Thoracic aorta (tissue), 2 donors: Measurements from ENCODE around the gene JAML. TPM values are rescaled to one million over a fixed set of nuclear protein-coding genes. Genes with fewer than 3 reads are reported as not detected.
A peak's percentile ranks its signal among the peaks of the same experiment; 100 is the strongest.

Experiments
- ATAC-seq: fragments of 150-250 bp; one replicate; pipeline ENCODE4 v1.8.0; 2017; ENCODE audit warnings: low read depth; ENCODE audit not compliant: insufficient number of reproducible peaks, low FRiP score
- DNase-seq: peaks from one replicate; pipeline ENCODE4 v3.0.0-alpha.2; 2020; ENCODE audit warnings: low spot score
- H3K27ac ChIP-seq, 2 donors: fragments of 200-600 bp; sonication (generic); 1 replicate in 1 of 2; 2 replicates in 1 of 2; pipeline ENCODE4 v1.5.1; 2016; ENCODE audit warnings: mild to moderate bottlenecking in 2 of 2, moderate library complexity in 2 of 2
- H3K27me3 ChIP-seq: fragments of 200-600 bp; sonication (generic); replicated peaks from 2 replicates; pipeline ENCODE4 v1.6.0; 2016; ENCODE audit warnings: mild to moderate bottlenecking; ENCODE audit not compliant: insufficient read depth
- H3K36me3 ChIP-seq: fragments of 200-600 bp; sonication (generic); one replicate; pipeline ENCODE4 v1.5.1; 2016
- H3K4me1 ChIP-seq, 2 donors: fragments of 200-600 bp; sonication (generic); 1 replicate in 1 of 2; 2 replicates in 1 of 2; pipeline versions ENCODE4 v1.5.1 to v1.6.0; 2016; ENCODE audit warnings: low read depth in 2 of 2, mild to moderate bottlenecking in 1 of 2; ENCODE audit not compliant: control insufficient read depth in 1 of 2
- H3K4me3 ChIP-seq: fragments of 200-600 bp; sonication (generic); 2 replicates; pipeline ENCODE4 v1.5.1; 2016; ENCODE audit warnings: mild to moderate bottlenecking
- H3K9me3 ChIP-seq: fragments of 200-600 bp; sonication (generic); 2 replicates; pipeline ENCODE4 v1.5.1; 2016
- total RNA-seq, 2 donors: library from RNA; depleted of rRNA; stranded (reverse); fragments of >200 nt; gene quantifications; one replicate each; pipeline versions ENCODE4 v1.1.0 to v1.2.3, GENCODE V29; 2016
- TF ChIP-seq, protein P1 (sequence below): fragments of 200-600 bp; sonication (generic); IDR thresholded peaks from one replicate; pipeline ENCODE4 v1.5.1; 2019; ENCODE audit warnings: antibody characterized with exemption

Gene JAML
- total RNA-seq, 2 donors from 2014 or later = 3.7 to 7.6 TPM

DNA sequence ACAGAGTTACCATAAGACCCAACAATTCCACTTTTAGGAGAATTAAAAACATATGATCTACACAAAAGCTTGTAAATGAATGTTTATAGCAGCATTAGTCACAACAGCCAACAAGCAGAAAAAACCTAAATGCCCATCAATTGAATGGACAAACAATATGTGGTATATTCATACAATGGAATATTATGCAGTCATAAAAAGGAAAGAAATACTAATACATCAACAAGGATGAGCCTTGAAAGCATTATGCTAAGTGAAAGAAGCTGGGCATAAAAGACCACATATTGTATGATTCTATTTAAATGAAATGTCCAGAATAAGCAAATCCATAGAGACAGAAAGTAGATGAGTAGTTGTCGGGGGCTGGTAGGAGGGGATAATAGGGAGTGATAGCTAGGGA lies 34.3 kb upstream of the JAML start:
- H3K4me3 ChIP-seq = no peak overlapping the region
- DNase-seq (no peak), ATAC-seq (no peak)
- H3K27me3 ChIP-seq = no peaks in the 10 kb centered on the region
- no peak overlapping the region for H3K27ac ChIP-seq
- TF ChIP-seq, protein P1, sequence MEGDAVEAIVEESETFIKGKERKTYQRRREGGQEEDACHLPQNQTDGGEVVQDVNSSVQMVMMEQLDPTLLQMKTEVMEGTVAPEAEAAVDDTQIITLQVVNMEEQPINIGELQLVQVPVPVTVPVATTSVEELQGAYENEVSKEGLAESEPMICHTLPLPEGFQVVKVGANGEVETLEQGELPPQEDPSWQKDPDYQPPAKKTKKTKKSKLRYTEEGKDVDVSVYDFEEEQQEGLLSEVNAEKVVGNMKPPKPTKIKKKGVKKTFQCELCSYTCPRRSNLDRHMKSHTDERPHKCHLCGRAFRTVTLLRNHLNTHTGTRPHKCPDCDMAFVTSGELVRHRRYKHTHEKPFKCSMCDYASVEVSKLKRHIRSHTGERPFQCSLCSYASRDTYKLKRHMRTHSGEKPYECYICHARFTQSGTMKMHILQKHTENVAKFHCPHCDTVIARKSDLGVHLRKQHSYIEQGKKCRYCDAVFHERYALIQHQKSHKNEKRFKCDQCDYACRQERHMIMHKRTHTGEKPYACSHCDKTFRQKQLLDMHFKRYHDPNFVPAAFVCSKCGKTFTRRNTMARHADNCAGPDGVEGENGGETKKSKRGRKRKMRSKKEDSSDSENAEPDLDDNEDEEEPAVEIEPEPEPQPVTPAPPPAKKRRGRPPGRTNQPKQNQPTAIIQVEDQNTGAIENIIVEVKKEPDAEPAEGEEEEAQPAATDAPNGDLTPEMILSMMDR = no peak
- no peaks in the 10 kb centered on the region for H3K9me3 ChIP-seq
- peaks cover 0 to 3% of the 10 kb centered on the region in 2 donors for H3K4me1 ChIP-seq
- H3K36me3 ChIP-seq = no peaks in the 10 kb centered on the region

DNA sequence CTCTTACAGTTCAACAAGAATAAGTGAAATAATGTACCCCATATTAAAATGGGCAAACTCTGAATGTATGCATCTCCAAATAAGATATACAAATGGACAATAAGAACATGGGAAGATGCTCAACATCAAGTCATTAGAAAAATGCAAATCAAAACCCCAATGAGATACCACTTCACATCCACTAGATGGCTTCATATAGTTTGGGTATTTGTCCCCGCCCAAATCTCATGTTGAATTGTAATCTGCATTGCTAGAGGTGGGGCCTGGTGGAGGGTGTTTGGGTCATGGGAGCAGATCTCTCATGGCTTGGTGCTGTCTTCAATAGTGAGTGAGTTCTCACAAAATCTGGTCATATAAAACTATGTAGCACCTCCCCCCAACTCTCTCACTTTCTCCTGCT lies 33.6 kb upstream of the JAML start:
- Histone ChIP-seq H3K4me3 (no peak overlapping the region), H3K9me3 (no peaks in the 10 kb centered on the region), H3K4me1 (no peaks in the 10 kb centered on the region), H3K27me3 (no peaks in the 10 kb centered on the region), H3K27ac (no peak overlapping the region), H3K36me3 (no peaks in the 10 kb centered on the region)
- DNase-seq (no peak), ATAC-seq (no peak)
- TF ChIP-seq, protein P1 = no peak

DNA sequence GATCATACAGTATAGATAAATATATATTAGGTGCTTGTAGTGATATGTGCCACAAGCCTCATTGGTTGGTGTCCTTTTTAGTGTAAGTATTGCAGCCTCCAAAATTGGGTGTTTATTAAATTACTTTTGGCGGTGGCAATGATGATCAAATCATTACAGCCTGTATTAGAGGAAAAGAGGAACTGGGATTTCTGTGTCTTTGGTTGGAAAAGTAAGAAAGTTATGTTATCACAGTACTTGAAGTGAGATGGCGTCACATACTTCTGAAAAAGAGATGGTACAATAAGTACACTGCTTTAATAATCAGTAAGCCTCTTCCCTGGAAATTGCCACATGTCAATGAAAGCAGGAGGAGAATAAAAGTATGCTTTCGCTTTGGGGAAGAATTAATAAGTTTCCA lies 27.9 kb upstream of the JAML start:
- ATAC-seq = no peak
- H3K27ac ChIP-seq = no peak overlapping the region
- H3K36me3 ChIP-seq = no peaks in the 10 kb centered on the region
- TF ChIP-seq, protein P1 = no peak
- H3K27me3 ChIP-seq = no peaks in the 10 kb centered on the region
- H3K4me3 ChIP-seq = peak overlapping the region; percentile 76
- H3K4me1 ChIP-seq = peaks cover 0 to 3% of the 10 kb centered on the region in 2 donors
- DNase-seq = no peak
- H3K9me3 ChIP-seq = no peaks in the 10 kb centered on the region

DNA sequence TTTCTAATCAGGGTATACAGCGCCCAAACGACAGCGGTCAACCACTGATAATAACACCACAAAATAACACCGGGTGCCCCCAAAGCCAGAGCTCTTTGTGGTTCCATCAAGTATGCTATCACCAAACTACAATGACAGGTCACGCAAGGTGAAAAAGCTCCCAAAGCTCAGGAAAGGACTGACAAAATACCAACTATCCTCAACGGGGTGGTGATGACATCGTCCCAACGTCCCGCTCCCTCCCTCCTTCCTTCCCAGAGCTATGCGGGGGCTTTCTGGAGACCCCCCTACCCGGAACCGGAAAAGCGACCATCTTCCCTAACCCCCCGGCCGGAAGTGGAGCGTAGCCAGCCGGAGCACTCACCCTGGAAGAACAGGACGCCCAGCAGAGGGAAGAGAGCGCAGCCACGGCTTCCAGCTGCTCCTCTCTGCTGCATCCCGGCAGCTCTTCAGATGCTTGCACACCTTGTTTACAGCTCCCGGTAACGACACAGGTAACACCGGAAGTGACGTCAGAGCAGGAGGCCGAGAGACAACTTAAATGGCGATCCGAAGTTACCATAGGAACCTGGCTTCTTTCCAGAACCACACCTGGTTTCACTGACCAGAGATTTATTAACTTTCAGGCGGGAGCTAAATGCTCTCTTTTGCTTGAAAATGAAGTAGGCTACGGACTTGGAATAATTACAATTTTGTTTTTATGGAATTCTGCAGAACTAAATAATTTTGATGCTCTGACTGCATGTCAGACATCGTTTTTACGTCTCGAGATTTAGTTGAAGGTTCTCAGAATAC lies 27.2 kb upstream of the JAML start, which contains the start of gene MPZL3:
MPZL3 (minus strand) TSS at position 508 of the 795 bp plus-strand sequence; CDS start at position 437, 71 bp downstream.
- Histone ChIP-seq H3K27me3 (no peaks in the 10 kb centered on the region), H3K4me1 (peaks cover 0 to 3% of the 10 kb centered on the region in 2 donors), H3K9me3 (no peaks in the 10 kb centered on the region), H3K36me3 (no peaks in the 10 kb centered on the region), H3K4me3 (peak within 1 kb of the TSS; percentile 76), H3K27ac (peak within 1 kb of the TSS in 1 of 2 donors; percentile 32)
- ATAC-seq (no peak), DNase-seq (no peak)
- TF ChIP-seq, protein P1 = no peak

DNA sequence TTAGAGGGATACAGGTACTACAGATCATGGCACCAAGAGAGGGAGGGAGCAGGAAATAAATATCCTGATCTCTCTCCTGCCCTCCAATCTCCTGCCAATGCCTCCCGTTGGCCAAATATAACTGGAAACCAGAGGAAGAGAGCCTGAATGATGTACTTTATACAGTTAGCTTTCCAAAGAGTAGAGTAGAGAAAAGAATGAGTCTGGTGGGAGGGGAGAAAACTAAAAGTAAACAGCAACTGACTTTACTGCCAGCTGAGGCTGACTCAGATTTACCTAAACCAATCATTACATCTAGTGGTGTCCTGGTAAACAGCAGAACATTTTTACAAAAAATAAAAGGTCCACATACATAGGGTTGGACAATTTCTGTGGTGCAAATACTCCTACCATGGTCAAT lies 22.2 kb upstream of the JAML start:
- ATAC-seq = no peak
- TF ChIP-seq, protein P1 = no peak
- Histone ChIP-seq H3K27me3 (no peaks in the 10 kb centered on the region), H3K9me3 (no peaks in the 10 kb centered on the region), H3K4me3 (no peak overlapping the region), H3K4me1 (peaks cover 0 to under 1% of the 10 kb centered on the region in 2 donors), H3K36me3 (no peaks in the 10 kb centered on the region), H3K27ac (no peak overlapping the region)
- DNase-seq = no peak
